NCI-H226 (cell line): ENCODE measurements around the gene RPS6KA6.

Source experiments
- DNase-seq: peaks from one replicate; pipeline ENCODE4 v3.0.0-alpha.2; 2015

RPS6KA6 gene

GRCh38 chrX:84187533-84188319 is at the start of gene RPS6KA6:
Gene RPS6KA6 (minus strand): TSS chrX:84188199. CDS start chrX:84187899, 300 bp downstream.
- DNase-seq = peak; percentile 3

GRCh38 chrX:84224741-84225140 is 36.7 kb upstream of the RPS6KA6 start:
- no peak for DNase-seq

DNA sequence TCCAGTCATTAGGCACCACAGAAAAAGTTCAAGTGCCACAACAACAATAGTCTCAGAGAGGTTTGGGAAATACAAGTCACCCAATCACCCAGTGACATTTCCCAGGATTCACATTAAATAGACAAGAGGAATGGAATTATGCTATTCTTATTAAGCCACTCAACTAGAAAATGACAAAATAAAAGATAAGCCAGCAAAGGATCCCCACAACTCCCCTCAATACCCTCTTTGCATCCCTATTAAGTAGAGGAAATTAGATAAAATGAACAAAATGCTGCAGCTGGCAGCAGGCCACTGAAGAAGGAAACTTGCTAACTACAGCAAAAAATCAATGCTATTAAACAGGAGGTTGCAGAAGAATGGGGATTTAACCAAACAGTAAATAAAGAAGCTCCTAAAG is 35.3 kb upstream of the RPS6KA6 start:
- no peak for DNase-seq

GRCh38 chrX:84221181-84221580 is 33.2 kb upstream of the RPS6KA6 start:
- no peak for DNase-seq

DNA sequence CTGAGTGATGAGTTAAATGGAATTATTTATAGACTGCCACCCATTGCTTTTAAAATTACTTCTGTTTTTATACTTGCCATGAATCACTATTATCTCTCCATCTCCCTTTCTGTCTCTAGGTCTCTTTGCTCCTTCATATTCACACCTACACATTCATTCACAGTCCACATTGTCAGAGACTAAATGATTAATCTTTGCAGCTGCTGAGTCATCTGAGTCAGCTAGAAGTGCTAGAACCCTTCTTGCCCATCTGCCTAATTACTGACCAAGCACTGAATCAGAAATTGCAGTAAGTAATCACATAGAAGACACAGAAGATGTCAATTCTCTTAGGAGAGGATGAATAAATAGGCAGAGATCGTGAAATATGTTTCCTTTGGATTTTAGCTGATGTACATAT is 31.6 kb upstream of the RPS6KA6 start:
- DNase-seq = peak; percentile 55

- DNase-seq = no peak
These were observed 30.7 kb upstream of the RPS6KA6 start for GRCh38 chrX:84218726-84219125.

- no peak for DNase-seq
These were observed 28.9 kb upstream of the RPS6KA6 start for GRCh38 chrX:84216881-84217280.

DNA sequence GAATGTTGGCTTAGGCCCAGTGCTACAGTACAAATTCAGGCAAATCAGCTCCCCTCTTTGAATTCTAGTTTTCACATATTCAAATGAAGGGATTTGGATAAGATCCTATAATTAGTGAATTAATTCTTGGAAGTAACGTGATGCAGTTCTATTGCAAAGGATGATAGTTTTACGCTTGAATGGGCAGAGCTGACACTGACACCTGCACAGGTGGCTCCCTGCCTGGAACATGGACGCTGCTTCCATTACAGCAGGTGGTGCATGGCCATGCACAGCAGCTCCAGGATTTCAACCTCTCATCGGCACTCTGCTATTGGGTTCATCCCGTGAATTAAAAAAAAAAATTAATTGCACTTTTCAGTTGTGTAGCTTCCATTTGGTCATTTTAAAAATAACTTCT is 28.4 kb upstream of the RPS6KA6 start:
- DNase-seq = no peak

GRCh38 chrX:84205276-84205675 is 17.3 kb upstream of the RPS6KA6 start:
- DNase-seq = no peak

DNA sequence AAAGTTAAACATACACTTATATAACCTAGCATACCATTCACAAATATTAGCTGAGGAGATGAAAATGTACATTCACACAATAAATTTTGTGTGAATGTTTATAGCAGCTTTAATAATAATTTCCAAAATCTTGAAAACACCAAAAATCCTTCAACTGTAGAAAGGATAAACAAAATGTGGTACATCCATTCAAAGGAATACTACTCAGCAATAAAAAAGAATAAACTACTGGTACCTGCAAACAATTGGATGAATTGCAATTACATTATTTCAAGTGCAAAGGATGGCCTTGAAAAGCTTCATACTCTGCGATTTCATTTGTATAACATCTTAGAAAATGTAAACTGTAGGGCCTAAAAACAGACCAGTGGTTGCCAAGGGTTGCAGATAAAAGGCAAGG is 11.7 kb upstream of the RPS6KA6 start:
- DNase-seq = no peak

DNA sequence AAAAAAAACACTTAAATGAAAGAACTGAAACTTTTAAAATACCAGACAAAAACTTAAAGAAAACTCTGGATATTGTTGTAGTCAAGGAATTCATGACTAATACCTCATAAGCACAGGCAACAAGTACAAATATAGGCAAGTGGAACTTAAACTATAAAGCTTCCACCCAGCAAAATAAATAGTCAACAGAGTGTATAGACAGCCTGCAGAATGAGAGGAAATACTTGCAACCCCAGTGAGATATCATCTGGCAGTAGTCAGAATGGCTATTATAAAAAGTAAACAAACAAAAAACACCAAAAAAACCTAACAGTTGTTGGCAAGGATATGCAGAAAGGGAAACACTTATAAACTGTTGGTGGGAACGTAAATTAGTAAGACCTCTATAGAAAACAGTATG is 9.6 kb upstream of the RPS6KA6 start:
- DNase-seq = no peak

DNA sequence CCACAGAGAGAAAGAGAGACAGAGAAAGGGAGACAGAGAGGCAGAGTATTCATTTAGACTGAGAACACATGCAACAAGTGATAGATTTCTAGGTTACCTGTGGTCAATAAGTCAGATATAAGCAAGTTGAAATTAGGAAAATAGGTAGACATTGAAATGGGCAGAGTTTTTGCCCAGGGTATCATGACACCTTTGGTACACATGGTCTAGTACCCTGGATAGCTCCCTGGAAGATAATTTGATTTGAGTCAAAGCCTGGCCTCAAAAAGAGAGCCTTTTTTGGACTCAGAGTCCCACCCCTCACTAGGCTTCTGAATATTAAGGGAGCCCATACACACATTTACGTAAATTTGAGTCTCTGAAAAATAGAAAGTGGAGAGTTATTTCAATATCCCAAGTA is 4.0 kb upstream of the RPS6KA6 start:
- no peak for DNase-seq

DNA sequence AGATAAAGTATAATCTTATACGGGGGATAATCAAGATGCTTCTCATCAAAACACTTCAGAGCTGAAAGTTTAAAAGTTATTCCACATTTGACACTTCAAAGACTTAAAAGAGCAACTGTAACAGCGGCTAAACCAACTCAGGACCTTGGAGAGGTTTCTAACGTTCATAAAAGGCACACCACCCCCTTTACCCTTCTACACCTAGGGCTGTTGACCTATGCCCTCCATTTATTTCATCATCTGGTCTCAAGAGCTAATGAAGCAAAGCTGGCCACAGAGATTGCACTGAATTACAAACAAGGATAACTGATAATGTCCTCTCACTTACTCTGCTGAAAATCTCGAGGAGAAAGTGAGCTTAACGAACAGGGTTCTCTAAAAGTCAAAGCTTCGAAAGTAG is 1.1 kb upstream of the RPS6KA6 start:
- no peak for DNase-seq

DNA sequence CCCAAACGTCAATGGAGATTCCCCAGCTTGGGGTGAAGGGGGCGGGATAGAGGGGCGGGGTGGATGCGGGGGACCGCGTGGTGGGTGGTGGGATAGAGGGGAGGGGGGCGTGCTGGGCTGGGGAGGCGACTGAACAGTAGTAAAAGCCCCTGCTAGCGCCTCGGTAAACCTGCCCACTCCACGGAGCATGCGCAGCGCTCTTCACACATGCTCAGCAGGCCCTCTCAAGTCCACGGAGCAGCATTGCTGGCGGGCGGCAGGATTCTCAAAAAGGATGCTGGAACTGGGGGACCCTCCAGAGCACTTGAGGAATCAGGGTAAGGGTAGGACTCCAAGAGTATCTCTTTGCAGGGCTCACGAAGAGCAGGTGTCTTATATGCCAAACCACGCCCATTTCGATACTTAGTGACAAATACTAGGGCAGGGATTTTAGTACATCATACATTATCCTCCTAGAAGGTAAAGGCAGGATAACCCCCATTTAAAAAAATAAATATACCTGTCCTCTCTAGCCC is 378 bp upstream of the RPS6KA6 start:
- peak; percentile 34 for DNase-seq

DNA sequence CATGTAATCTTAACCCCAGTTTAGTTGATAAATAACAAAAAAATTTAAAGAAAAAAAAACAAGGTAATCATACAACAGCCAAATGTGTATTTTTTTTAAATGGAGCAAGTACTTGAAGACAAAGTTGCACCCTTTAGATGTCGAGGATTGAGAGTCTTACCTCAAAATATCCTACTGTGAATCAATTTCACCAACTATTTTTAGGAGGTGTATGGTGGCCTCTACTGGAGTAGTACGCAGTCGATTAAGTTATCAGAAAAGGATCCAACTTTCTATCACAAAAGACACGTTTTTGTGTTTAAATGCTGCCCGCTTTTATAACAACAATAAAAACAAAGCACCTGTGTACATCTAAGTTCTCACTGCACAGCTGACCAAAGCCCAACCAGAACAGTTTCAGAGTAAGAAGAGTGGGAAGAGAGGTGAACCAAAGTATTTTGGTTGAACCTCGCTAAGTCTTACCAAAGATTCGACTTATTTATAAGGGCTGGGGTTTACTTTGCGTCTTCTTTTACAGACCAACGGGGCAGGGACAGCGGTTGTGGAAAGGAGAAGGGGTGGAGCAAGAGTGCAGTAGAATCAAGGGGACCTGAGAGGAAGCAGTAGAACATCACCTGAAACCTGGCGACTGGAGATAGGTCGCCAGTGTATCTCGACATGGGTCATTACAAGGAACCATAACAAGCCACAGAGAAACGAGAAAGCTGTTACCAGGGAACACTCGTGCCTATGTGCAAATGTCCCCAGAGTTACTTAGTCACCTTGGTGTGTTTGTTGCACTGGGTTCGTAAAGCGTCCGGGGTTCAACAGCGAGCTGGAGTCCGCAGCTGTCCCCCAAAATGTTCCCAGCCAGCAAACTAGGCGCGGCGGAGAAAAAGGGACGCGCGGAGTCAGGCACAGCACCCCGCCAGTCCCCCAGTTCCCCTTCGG is 1.1 kb downstream of the RPS6KA6 start:
- no peak for DNase-seq

DNA sequence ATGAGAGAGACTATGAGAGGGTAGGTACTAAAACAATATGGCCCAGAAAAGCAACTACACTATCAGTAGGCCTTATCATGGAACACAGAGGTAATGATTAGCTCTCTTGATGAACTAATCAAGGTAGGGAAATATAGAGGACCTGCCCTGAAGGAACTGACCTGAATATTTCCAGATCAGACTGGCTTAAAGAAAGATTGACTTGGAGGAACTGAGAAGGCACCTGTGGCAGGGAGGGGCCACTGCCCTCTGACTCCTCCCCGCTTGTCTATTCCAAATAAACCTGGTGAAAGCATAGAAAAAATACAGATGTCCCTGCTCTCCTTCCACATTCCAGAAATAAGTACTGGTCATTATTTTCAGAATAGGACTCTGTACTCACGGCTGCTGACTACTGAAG is 5.5 kb downstream of the RPS6KA6 start:
- no peak for DNase-seq

DNA sequence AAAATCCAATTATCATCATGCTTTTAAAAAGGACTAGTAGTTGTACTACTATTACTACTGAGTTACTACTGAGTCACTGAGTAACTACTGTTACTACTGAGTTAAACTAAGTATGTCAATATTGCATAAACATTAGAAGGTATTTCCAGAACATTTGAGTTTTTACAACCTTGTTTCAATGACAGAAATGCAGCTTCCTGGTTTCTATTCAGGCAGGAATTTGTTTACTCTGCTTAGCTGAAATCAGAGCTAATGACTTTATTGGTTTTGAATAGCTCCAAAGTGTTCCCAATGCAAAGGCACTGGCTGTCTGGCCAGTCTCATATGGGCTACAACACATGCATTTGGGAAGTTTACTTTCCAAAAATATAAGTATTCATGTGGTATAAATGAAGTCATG is 12.0 kb downstream of the RPS6KA6 start:
- DNase-seq = no peak

DNA sequence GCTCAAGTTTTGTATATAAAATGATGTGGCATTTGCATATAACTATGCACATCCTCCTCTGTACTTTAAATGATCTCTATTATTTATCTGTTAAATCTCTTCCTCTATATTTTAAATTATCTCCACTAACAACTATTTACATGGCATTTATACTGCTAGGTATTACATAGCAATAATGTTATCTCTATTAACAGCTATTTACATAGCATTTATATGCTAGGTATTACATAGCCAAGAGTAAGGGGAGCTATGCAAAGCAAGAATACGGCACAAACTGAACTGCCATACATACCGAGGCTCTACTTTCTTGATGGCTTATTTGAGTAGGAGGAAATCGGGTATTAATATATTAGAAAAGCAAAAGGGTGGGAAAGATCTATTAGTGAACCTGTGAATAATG is 12.7 kb downstream of the RPS6KA6 start:
- no peak for DNase-seq

- no peak for DNase-seq
These were observed 13.7 kb downstream of the RPS6KA6 start for GRCh38 chrX:84174348-84174747.

GRCh38 chrX:84170931-84171330 is 17.1 kb downstream of the RPS6KA6 start:
- DNase-seq = peak; percentile 63

DNA sequence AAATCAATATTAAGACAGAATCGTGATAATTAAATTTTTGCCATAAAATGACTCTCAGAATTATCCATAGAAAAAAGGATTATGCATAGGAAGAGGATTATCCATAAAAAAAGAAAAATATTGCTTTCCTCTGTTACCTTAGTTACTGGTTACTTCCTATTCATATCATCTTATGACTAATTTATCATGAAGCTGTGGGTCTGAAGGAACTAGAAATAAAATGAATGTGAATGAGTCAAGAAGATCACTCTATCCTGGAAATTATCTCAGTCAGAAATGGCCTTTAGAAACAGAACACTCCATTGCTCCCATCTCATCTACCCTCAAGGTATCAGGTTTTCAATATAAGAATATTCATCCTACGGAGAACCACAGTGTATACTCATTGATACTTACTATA is 19.4 kb downstream of the RPS6KA6 start:
- peak; percentile 54 for DNase-seq

- peak; percentile 63 for DNase-seq
These were observed 19.9 kb downstream of the RPS6KA6 start for GRCh38 chrX:84168095-84168494.

DNA sequence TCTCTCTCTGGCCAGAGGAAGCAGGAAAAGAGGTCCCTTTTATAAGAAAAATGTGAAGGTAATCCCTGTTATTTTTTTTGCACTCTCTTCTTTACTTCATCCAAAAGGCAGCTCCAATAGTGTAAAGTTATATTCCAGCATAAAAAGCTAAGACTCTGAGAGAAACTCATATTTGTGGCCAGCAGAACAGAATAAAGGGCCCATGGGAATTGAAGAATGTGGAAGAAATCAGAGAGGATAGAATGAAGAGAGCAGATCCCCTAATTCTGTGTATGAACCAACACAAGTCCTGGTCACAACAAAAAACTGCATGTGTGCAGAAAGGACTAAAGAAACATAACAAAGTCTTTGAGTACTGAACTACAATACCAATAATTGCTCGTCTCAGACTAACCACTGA is 22.3 kb downstream of the RPS6KA6 start:
- DNase-seq = no peak

- DNase-seq = no peak
These were observed 25.6 kb downstream of the RPS6KA6 start for GRCh38 chrX:84162401-84162800.
